RPMI7951 (cell line): ENCODE results near the gene MLXIP. TPM values are rescaled to one million over a fixed set of nuclear protein-coding genes. Genes with fewer than 3 reads are reported as not detected.

Experiments
- DNase-seq: peaks from one replicate; pipeline ENCODE4 v3.0.0-alpha.2; 2012; ENCODE audit warnings: low read depth
- total RNA-seq: library from RNA; depleted of rRNA; stranded (reverse); fragments of >200 nt; shearing (Covaris generic); gene quantifications from 2 replicates; pipeline ENCODE4 v1.2.3, GENCODE V29; 2014

The MLXIP gene
- total RNA-seq, 1 experiment from 2014 or later: 2.6 TPM

DNA sequence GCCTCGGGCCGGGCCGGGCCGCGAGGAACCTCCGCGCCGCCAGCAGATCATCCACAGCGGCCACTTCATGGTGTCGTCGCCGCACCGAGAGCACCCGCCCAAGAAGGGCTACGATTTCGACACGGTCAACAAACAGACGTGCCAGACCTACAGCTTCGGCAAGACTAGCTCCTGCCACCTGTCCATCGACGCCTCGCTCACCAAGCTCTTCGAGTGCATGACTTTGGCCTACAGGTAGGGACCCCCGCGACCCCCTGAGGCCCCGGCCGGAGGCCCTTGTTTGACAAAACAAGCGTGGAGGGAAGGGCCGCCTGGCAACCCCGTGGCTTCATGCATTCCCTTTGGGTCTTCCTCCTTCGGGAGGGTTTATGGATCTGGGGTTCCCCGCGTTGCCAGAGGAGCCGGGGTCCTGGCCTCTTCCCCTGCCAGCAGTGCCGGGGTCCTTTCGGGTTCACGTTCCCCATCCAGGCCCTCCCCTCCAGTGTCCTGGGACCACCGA is 526 bp downstream of the MLXIP start:
- DNase-seq: no peak

DNA sequence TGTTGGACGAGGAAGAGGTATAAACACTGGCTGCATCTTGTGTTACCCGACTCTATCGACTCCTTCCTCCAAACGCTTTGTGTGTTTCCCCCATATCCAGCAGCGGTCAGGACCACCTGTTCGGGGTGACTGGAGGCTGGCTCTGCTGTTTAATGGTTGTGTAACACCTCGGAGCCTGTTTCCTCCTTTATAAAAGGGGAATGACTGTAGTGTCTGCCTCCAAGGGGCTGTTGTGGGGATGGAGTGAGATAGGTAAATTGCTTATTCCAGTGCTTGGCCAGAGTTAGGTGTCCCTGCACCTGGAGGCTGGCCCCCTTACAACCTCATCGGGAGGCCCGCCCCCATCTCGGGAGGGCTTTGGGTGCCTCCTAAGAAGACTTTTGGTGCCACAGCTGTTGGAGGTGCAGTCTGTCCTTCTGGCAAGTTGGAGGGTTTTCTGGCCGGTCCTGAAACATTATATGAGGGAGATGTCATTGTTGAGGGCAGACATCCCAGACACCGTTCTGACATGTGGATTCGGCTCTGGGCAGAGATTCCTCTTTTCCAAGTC is 1.1 kb downstream of the MLXIP start:
- DNase-seq: no peak

GRCh38 chr12:122080149-122081082 is 1.9 kb downstream of the MLXIP start:
- DNase-seq: peak; percentile 82

DNA sequence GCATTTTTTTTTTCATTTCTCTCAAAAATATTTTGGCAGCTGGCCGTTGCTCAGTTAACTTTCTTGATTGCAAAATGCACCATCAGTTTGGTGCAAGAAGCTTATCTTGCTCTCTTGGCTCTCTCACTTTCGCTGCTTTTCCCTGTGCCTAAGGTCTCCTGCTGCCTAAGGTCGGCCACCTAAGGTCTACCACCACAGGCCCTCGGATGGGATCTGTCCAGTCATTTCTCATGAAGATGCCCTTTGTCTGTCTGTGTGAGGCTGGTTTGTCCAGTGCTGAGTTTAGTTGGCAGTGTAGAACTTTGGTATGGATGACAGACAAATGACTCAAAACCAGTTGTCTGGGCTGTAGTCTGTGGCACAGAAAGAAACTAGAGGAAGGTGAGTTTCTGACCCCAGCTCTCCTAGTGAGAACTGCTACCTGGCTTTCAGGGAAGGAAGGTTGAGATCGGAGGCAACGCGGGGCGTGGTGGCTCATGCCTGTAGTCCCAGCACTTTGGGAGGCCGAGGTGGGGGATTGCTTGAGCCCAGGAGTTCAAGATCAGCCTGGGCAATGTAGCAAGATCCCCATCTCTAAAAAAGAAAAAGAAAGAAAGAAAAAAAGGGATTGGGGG is 2.6 kb downstream of the MLXIP start:
- peak; percentile 54 for DNase-seq

DNA sequence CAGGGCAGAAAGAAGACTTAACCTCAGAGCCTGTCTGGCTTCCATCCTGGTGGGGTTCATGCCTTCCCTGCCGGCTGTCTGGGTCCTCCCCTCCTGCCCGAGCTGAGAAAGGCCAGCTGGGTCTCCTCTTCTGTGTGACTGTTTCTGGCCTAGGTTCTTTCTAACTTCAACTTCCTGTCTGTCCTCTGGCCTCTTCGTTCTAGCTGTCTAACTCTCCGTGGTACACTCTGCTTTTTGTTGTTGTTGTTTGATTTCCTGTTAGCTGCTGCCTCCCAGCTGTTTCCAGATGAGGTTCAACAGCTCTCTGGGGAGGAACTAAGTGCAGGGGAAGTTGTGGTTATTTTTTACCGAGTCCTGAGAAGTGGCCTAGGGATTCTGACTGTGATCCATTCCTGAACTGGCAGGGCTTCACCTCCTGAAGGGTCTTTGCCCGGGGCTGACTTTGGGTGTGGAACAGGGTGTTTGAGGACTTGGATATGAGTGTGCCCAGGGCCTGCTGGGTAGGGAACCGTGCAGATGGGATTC is 3.2 kb downstream of the MLXIP start:
- peak; percentile 67 for DNase-seq

DNA sequence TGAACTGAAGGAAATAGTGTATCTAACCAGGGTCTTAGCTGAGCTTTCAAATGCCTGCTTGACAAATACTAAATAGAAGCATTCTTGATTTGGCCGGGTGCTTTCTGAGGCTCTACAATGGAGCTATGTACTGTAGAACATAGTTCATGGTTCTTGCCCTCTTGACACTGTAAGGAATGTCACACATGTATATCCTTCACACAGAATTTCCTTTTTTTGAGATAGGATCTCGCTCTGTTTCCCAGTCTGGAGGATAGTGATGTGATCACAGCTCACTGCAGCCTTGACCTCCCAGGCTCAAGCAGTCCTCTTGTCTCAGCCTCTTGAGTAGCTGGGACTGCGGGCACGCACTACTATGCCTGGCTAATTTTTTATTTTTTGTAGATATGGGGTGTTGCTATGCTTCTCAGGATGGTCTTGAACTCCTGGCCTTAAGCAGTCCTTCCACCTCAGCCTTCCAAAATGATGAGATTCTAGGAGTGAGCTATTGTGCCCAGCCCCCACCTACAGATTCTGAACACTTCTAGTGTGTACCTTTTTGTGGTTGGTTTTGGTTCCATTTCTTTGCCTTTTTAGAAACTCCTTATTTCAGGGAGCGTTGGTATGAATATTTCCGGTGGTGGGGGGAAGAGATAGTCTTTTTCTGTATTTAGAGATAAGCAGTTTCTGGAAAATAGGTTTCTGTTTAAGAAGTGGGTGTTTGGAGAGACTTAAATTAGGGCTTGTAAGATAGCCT is 4.2 kb downstream of the MLXIP start:
- no peak for DNase-seq

- no peak for DNase-seq
These were observed 6.4 kb downstream of the MLXIP start for GRCh38 chr12:122084857-122085405.

- no peak for DNase-seq
These were observed 7.0 kb downstream of the MLXIP start for GRCh38 chr12:122085591-122085990.

GRCh38 chr12:122086116-122086515 is 7.6 kb downstream of the MLXIP start:
- DNase-seq: no peak

DNA sequence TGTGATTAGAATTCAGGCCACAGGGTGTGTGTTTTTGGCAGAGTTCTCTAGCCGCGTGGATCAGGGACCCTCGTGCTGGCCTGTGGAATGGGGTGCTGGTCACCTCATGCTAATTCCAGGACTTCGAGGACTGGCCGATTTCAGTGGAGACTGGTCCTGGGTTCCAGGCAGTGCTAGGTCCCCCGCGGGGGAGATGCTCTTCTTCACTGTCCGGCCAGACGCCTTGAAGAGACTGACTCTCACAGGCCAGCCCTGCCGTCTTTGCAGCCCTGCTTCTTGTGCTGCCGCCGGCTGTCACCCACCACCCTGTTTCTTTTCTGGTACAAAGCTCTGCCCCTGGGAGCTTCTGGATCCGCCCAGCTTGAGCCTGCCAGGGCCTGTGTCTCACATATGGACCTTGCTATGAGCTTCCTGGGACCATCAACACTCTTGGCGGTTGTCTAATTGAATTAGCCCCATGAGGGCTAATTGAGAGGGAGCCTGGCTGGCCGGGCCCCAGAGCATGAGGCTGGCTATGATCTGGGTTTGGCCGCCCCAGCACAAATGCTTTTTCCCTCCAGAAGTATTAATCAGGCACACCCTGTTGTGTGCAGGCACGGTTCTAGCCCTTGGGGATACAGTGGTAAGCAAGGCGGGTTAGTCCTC is 8.2 kb downstream of the MLXIP start:
- DNase-seq: no peak

- DNase-seq: no peak
These were observed 9.0 kb downstream of the MLXIP start for GRCh38 chr12:122087431-122088178.

DNA sequence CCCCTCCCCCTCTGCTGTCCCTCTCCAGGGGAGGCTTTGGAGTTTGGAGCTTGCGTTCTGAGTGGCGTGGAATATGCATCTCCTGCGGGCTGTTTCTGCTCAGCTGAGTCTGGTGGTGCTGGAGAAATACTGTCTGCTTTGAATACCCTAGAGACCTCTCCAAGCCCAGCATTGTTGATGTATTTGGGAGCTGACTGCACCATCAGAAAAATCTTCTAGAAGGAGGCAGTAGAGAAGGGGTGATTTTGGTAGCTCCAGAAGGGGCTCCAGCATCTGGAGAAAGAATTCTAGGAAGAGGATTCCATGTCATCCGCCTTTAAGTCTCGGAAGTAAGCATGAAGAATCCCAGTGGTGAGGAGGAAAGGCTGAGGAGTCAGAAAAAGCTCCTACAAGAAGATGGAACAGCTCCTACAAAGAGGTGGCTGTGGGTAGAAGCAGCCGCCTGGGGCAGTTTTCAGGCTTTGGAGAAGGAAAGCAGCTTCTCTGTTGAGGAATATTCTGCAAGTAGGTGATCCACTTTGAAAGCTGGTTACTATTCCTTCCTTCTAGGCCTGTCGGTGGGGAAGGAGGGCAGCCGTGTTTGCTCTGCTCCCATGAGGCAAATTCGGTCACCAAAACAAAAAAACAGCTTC is 9.7 kb downstream of the MLXIP start:
- DNase-seq: no peak

GRCh38 chr12:122089077-122089476 is 10.5 kb downstream of the MLXIP start:
- no peak for DNase-seq

DNA sequence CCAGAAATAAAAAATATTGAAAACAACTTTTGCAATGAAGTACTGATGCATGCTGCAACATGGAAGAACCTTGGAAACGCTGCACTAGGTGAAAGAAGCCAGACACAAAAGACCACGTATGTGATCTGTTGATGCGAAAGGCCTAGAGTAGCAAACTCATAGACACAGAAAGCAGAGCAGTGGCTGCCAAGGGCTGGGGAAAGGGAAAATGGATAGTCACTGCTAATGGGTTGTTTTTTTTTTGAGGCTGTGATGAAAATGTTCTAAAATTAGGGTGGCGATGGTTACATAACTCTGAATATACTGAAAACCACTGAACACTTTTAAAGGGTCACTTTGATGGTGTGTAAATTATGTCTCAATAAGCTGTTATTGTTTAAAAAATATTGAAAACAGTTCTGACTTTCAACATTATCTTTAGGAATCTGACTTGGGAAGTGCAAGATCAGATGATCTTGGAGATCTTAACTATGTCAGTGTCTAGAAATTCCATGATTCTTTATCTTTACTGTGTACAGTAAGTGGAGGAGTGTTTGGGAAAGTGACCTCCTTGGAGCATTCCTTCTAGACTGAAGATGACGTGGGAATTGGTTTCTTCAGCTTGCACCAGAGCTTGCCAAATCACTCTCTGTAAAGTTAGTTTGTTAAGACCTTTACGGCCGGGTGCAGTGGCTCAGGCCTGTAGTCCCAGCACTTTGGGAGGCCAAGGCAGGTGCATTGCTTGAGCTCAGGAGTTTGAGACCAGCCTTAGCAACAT is 12.4 kb downstream of the MLXIP start:
- DNase-seq: no peak

DNA sequence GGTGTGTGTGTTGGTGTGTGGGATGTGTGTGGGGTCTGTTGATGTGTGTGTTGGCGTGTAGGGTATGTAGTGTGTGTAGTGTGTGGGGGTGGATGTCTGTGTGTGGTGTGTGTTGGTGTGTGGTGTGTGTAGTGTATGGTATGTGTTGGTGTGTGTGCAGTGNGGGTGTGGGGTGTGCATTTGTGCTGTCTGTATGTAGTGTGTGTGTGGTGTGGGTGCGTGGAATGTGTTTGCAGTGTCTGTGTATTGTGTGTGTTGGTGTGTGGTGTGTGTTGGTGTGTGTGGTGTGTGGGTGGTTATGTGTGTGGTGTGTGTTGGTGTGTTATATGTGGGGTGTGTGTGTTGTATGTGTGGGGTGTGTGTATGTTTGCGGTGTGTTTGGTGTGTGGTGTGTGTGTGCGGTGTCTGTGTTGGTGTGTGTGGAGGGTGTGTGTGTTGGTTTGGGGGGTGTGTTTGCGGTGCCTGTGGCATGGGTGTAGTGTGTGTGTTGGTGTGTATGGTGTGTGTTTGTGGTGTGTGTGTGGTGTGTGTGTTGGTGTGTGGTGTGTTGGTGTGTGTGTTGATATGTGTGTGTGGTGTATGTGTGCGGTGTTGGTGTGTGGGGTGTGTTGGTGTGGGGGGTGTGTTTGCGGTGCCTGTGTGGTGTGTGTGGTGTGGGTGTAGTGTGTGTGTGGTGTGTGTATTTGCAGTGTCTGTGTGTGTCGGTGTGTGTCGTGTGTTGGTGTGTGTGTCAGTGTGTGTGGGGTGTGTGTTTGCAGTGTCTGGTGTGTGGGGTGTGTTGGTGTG is 14.7 kb downstream of the MLXIP start:
- DNase-seq: no peak

GRCh38 chr12:122094137-122094734 is 15.7 kb downstream of the MLXIP start:
- DNase-seq: no peak

- peak; percentile 53 for DNase-seq
These were observed 16.4 kb downstream of the MLXIP start for GRCh38 chr12:122094735-122095631.
